Transverse colon (tissue), 4 donors: ENCODE results near the gene ERCC5.

ENCODE experiments used
- EP300 ChIP-seq: sonication (generic); formaldehyde crosslinking; IDR thresholded peaks from one replicate; pipeline ENCODE4 v1.6.1; 2017; ENCODE audit warnings: antibody characterized with exemption, low read depth
- POLR2A ChIP-seq: fragments of 450-650 bp; IDR thresholded peaks from one replicate; pipeline ENCODE4 v1.6.1; 2016; ENCODE audit warnings: antibody characterized with exemption, mild to moderate bottlenecking, moderate library complexity
- POLR2AphosphoS5 ChIP-seq, 3 donors: sonication (generic); formaldehyde crosslinking; IDR thresholded peaks; one replicate each; pipeline ENCODE4 v1.6.1; 2016; ENCODE audit warnings: antibody characterized with exemption in 3 of 3
- TF ChIP-seq, protein P1 (sequence below), 5 experiments: fragments of 200-600 bp in 3 of 5; fragments of 450-650 bp in 2 of 5; sonication (generic) in 3 of 5; IDR thresholded peaks; 1 replicate in 2 of 5; 2 replicates in 3 of 5; pipeline ENCODE4 v1.5.1; 2016 to 2017; ENCODE audit warnings: antibody characterized with exemption in 5 of 5, inconsistent platforms in 3 of 5, mild to moderate bottlenecking in 2 of 5, moderate library complexity in 1 of 5

DNA sequence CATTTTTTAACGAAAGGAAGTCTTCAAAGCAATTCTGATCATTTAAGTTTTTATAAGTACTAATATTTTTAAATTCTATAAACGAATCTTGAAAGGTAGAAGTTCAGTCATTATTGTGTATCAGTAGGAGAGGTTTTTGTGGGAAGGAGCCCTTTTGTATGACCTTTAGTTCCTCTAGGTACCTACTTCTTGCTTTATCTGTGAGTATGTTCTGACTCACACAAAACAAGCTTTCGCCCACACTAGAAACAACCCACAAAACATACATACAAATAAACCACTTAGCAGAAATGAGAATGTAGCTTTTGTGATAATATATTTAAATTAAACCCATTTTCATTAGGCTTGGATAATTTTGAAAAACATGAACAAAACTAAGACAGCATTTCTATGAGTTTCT is 27.8 kb downstream of the ERCC5 start:
- TF ChIP-seq, protein P1, sequence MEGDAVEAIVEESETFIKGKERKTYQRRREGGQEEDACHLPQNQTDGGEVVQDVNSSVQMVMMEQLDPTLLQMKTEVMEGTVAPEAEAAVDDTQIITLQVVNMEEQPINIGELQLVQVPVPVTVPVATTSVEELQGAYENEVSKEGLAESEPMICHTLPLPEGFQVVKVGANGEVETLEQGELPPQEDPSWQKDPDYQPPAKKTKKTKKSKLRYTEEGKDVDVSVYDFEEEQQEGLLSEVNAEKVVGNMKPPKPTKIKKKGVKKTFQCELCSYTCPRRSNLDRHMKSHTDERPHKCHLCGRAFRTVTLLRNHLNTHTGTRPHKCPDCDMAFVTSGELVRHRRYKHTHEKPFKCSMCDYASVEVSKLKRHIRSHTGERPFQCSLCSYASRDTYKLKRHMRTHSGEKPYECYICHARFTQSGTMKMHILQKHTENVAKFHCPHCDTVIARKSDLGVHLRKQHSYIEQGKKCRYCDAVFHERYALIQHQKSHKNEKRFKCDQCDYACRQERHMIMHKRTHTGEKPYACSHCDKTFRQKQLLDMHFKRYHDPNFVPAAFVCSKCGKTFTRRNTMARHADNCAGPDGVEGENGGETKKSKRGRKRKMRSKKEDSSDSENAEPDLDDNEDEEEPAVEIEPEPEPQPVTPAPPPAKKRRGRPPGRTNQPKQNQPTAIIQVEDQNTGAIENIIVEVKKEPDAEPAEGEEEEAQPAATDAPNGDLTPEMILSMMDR (IDR thresholded peaks at IDR 0.05): no peak
- TF ChIP-seq EP300 (no peak), POLR2A (no peak), POLR2AphosphoS5 (IDR thresholded peaks at IDR 0.05) (no peak)
